ENCODE data around the gene GET4. TPM values are rescaled to one million over a fixed set of nuclear protein-coding genes. Genes with fewer than 3 reads are reported as not detected.

The GET4 gene
- total and polyA plus RNA-seq, 10 of the 15 experiments (the other 5 are each of a cell fraction or from before 2014, with no cell fraction given): 0.66 to 73.8 (median 34.0) TPM

- intact Hi-C loops (cut with micrococcal nuclease; ENCODE audit: unreplicated experiment): no loop called here
- CTCF ChIA-PET: interaction anchor here (1.2 kb wide), 1 partner anchor 75 kb away, joined by 3 read pairs; no protein-coding TSS in a partner anchor
- no peak for FAIRE-seq
These were observed 41.1 kb downstream of the GET4 start for GRCh38 chr7:917255-918117.

GRCh38 chr7:918118-918425, 41.7 kb downstream of the GET4 start:
- ChIA-PET CTCF (interaction anchor here (1.2 kb wide), 1 partner anchor 75 kb away, joined by 3 read pairs; no protein-coding TSS in a partner anchor), SMC1A (ENCODE audit: uncharacterized antibody, unreplicated experiment) (interaction anchor here (0.5 to 1.4 kb wide), 2 partner anchors 33 to 60 kb away, joined by 3 read pairs; no protein-coding TSS in a partner anchor), RAD21 (ENCODE audit: unreplicated experiment) (no interaction called here), POLR2A (interaction anchor here (0.5 to 0.6 kb wide), 2 partner anchors 32 to 168 kb away, joined by 4 to 9 read pairs; no protein-coding TSS in a partner anchor)
- Histone ChIP-seq H3K79me2 (ENCODE audit: control insufficient read depth, insufficient read depth, low read length) (peaks cover 4% of the 10 kb centered on the region), H3K4me2 (ENCODE audit: control insufficient read depth, insufficient read depth) (no peak overlapping the region), H3K4me3 (no peak overlapping the region), H4K20me1 (ENCODE audit: control insufficient read depth, insufficient read depth) (no peaks in the 10 kb centered on the region), H3K27ac (ENCODE audit: control insufficient read depth, insufficient read depth) (no peak overlapping the region), H3K36me3 (ENCODE audit: control insufficient read depth in 2 of 2, insufficient read depth in 2 of 2, low read length in 1 of 2) (peaks cover 0 to 6% of the 10 kb centered on the region in 2 experiments; a peak in 3 of 4 replicates), H3K4me1 (ENCODE audit: control insufficient read depth, insufficient read depth, low read length) (peaks cover 21% of the 10 kb centered on the region), H3K9ac (ENCODE audit: control insufficient read depth, insufficient read depth, low read length) (no peak overlapping the region), H3K9me3 (replicated peaks; ENCODE audit: control insufficient read depth, insufficient read depth, low read length) (no peaks in the 10 kb centered on the region), H2AFZ (ENCODE audit: control insufficient read depth, low read depth, low read length) (no peak overlapping the region), H3K27me3 (replicated peaks in 1 of 2; ENCODE audit: control insufficient read depth in 2 of 2, insufficient read depth in 2 of 2, low read length in 1 of 2) (no peaks in the 10 kb centered on the region)
- BruUV-seq (replicated peaks): no TSS peak
- no peak for ATAC-seq
- in situ Hi-C loops (cut with MboI) (no loop called here), intact Hi-C loops (cut with micrococcal nuclease; ENCODE audit: unreplicated experiment) (no loop called here)
- FAIRE-seq: no peak
- 97% methylated on average over 9 of the region's 9 CpGs for WGBS (ENCODE audit: insufficient coverage, insufficient replicate concordance, low lambda C conversion rate, missing lambda C conversion rate)
- no peak for TF ChIP-seq CBX5 (IDR thresholded peaks at IDR 0.05; ENCODE audit: low read depth)
- no peak for TF ChIP-seq HCFC1 (IDR thresholded peaks at IDR 0.05; ENCODE audit: low read length)
- DNase-seq (ENCODE audit: low read depth, low spot score): no peak

More at GRCh38 chr7:917255-918117, 41.1 kb downstream of the GET4 start:
- no TSS peak for BruUV-seq (replicated peaks)
- DNase-seq (ENCODE audit: low read depth, low spot score): no peak
- in situ Hi-C loops (cut with MboI): no loop called here
- Histone ChIP-seq H3K79me2 (ENCODE audit: control insufficient read depth, insufficient read depth, low read length) (peaks cover 4% of the 10 kb centered on the region), H3K36me3 (ENCODE audit: control insufficient read depth in 2 of 2, insufficient read depth in 2 of 2, low read length in 1 of 2) (peaks cover 0 to 6% of the 10 kb centered on the region in 2 experiments; a peak in 3 of 4 replicates), H4K20me1 (ENCODE audit: control insufficient read depth, insufficient read depth) (no peaks in the 10 kb centered on the region), H3K27ac (ENCODE audit: control insufficient read depth, insufficient read depth) (no peak overlapping the region), H3K4me1 (ENCODE audit: control insufficient read depth, insufficient read depth, low read length) (peaks cover 17% of the 10 kb centered on the region), H3K4me2 (ENCODE audit: control insufficient read depth, insufficient read depth) (no peak overlapping the region), H3K9ac (ENCODE audit: control insufficient read depth, insufficient read depth, low read length) (no peak overlapping the region), H3K4me3 (no peak overlapping the region), H3K9me3 (replicated peaks; ENCODE audit: control insufficient read depth, insufficient read depth, low read length) (no peaks in the 10 kb centered on the region), H3K27me3 (replicated peaks in 1 of 2; ENCODE audit: control insufficient read depth in 2 of 2, insufficient read depth in 2 of 2, low read length in 1 of 2) (no peaks in the 10 kb centered on the region), H2AFZ (ENCODE audit: control insufficient read depth, low read depth, low read length) (no peak overlapping the region)
- POLR2A ChIA-PET: interaction anchor here (0.6 kb wide), 1 partner anchor 169 kb away, joined by 9 read pairs; no protein-coding TSS in a partner anchor
- WGBS (ENCODE audit: insufficient coverage, insufficient replicate concordance, low lambda C conversion rate, missing lambda C conversion rate): 88% methylated on average over 26 of the region's 33 CpGs
- SMC1A ChIA-PET (ENCODE audit: uncharacterized antibody, unreplicated experiment): interaction anchor here (1.4 kb wide), 1 partner anchor 34 kb away, joined by 3 read pairs; no protein-coding TSS in a partner anchor
- no peak for ATAC-seq
- RAD21 ChIA-PET (ENCODE audit: unreplicated experiment): no interaction called here
- no peak for TF ChIP-seq ELK1 (IDR thresholded peaks at IDR 0.05; ENCODE audit: low read depth, low read length)
